NCI-H748 treated with DMSO at 0.1 percent for 48 hours (cell line): ENCODE measurements around the gene KANSL1.

ENCODE experiments used
- DNase-seq: peaks from one replicate; lab custom pipeline; 2025; lab: John Stamatoyannopoulos, UW

The KANSL1 gene

DNA sequence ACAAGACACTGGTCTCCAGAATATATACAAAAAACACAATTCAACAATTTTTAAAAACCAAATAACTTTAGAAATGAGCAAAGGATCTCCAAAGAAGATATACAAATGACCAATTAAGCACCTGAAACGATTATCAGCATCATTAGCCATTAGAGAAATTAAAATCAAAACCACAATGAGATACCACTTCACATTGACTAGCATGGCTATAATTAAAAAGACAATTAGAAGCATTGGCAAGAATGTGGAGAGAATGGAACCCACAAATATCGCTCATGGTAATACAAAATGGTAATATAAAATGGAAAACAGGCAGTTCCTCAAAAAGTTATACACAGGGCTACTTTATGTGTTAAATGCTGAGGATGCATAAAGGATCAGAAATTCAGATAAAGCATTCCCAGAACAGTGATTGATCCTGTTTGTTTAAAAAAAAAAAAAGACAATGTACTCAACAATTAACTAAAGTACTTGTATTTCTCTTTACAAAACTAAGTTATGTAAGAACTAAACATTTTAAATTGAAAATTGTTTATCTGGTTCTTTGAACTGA, 52.5 kb downstream of the KANSL1 start:
- DNase-seq = no peak

DNA sequence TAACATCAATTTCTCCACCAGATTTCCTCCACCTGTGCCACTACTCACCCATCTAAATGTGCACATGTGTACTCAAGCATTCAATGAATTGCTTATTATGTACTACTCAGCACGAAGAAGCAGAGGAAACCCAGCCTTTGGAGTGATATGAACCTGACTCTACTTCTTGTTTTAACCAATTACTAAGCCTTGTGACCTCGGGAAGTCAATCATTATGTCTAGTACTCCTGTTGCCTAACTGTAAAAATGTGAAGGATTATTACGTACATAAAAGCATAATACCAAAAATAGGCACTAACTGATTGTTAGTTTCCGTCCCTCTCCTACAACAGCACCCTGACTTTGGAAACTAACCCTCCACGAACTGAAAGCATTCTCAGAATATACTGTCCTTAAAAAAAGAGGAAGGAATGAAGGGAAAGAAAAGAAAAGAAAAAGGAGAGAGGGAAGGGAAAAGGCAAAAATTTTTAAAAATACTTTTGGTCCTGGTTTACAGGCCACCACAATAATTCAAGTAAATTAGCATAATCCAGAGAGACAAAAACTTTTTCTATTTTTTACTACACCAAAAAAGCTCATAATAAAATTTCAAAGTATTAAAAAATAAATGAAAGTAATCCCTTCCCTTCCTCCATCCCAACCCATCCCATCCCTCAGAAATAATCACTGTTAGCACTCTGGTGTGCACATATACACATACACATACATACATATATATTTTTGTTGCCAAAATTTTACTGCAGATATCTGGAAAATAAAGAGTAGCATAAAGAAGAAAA, 53.6 kb downstream of the KANSL1 start:
- no peak for DNase-seq

DNA sequence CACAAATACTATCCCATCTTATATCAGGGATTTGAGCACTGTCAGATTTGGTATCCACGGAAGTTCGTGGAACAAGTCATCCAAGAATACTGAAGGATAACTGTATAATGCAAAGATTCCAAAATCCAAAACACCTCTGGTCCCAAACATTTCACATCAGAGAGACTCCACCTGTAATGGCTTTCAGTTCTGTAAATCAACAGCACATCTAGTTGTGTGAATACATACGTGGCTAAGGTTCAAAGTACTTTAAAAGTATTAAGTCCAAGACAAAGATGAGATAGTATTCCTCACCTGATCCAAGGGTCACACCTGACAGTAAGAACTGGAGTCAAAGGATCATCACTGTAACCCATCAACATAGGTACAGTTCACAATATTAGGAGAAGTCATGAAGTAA, 54.8 kb downstream of the KANSL1 start:
- DNase-seq = no peak

DNA sequence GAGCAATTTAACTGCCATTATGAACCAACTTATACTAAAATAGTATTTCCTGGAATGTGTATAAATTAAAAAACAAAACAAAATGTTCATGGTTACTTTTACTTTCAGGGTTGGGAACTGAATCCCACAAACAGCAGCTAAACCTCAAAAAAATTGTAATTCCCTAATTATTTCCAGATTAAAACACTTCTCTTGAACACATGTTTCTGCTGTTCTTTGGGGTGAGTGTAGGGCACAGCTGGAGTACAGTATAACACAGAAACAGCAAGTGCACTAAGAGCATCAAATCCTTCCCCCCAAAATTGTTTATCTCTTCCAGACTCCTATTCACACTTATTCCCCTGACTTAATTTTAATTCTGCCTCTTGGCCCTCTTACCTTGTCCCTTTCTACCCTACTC, 56.4 kb downstream of the KANSL1 start:
- DNase-seq = no peak

DNA sequence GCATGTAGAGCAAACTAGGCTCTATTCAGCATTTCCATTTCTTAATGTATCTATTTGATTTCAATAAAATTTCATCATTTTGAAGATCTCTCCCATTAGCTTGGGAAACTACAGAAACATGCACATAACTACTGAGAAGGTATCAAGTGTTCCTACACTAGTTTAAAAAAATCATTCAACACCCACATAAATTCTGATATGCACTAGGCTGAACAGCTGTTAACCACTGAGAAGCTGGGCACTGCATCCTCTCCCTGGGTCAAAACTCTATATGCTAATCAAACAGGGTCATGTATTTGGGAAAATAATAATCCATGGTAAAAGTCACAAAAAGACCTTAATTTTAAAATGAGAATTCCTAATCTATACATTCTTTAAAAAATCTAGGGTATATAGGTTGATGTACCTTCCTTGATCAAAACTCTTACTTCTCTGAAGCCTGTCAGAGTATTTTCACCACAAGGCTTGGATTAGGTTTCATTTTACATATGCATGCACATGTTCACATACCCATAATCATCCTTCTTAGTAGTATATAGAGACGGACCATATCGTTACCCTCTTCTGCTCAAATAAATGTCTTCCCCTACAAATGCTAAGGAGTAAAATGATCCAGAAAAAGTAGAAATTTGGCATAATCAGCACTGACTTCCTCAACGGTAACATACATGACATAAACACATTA, 57.2 kb downstream of the KANSL1 start:
- no peak for DNase-seq

DNA sequence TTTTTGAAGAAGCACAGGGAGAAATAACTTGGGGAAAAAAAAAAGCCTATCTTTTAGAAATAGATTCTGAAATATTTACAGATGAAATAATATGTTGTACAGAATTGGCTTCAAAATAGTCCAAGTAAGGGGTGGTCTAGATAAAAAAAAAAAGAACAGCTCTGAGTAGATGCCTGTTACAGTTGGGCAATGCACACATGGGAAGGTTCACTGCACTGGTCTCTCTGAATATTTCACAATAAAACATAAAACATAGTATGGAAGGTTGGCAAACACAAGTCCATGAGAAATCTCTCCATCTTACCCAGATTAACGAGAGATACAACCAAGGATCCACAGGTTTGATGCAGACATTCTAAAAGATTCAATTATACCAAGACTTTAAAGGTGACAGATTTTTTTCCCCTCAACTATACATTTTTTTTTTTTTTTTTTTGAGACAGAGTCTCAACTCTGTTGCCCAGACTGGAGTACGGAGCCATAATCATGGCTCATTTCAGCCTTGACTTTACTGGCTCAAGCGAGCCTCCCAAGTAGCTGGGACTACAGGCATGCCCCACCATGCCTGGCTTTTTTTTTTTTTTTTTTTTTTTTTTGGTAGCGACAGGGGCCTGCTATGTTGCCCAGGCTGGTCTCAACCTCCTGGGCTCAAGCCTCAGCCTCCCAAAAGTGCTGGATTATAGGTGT, 58.0 kb downstream of the KANSL1 start:
- no peak for DNase-seq

DNA sequence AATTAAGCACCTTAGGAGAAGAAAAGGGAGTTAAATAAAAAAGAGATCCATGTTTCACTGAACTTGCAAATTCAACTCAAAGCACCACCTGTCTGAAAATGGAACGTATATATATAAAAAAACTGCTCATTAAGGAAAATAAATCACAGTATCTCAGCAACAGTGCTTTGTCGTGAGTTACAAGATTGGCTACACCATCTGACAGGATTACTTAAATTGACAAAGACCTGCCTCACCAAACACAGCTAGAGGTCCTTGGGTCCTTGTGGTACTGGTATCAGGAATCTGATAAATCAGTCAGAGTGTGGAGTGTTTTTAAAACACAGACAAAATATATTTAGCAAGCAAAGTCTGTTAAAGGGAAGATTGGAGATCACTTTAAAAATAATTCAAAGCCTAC, 63.9 kb downstream of the KANSL1 start:
- DNase-seq = no peak

DNA sequence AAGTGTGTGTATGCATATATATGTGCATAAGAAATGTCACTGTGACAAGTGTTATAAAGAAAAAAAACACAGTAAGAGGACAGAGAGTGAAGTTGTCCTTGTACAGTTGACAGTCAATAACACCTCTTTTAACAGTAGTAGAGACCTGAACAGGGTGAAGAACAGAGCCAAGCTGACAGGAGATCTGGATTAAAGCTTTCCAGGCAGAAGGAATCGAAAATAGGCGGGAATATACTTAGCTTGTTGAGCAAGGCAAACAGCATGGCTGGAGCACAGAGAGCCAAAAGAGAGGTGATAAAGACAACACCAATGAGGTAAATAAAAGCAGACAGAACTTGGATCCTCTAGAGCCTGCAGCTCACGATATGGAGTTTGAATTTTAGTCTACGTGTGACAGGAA, 64.8 kb downstream of the KANSL1 start:
- DNase-seq = no peak

DNA sequence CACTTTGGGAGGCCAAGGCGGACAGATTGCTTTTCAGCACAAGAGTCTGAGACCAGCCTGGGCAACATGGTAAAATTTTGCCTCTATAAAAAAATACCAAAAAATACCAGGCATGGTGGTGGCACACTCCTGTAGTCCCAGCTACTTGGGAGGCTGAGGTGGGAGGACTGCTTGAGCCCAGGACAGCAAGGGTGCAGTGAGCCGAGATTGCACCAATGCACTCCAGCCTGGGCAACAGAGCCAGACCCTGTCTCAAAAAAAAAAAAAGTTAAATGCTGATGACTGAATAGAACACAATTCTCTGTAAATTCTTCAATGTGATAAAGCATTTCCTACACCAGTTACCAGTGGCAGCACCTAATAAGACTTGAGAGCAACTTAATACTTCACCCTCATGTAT, 65.7 kb downstream of the KANSL1 start:
- no peak for DNase-seq

DNA sequence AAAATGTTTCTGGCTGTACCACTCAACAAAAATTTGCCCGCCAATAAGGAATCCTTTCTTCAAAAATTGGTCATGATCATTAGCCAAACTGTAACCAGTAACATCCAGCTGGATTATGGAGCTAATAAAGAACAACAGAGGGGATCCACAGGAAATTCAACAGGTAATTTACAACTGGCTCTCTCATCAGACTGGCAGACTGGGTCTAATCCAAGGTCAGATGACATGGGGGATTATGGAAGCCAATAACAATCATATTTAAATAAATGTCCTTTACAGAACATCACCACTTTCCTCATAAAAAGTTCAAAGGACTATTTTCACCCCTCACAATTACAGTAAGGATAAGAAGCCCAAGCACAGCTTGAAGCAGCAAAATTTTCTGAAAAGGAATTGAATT, 66.4 kb downstream of the KANSL1 start:
- no peak for DNase-seq

DNA sequence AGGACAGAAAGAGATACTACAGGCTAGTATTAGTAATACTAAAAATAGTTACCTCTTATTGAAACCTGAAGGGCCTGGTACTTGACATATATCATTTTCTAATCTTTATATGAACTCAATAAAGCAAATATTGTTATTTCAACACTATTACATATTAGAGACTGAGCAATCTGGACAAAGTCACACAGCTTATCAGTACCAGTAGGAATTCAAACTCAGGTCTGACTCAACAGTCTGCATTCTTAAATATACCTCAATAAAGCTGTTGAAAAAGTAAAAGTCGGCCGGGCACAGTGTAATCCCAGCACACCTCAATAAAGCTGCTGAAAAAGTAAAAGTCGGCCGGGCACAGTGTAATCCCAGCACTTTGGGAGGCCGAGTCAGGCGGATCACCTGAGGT, 67.4 kb downstream of the KANSL1 start:
- no peak for DNase-seq

DNA sequence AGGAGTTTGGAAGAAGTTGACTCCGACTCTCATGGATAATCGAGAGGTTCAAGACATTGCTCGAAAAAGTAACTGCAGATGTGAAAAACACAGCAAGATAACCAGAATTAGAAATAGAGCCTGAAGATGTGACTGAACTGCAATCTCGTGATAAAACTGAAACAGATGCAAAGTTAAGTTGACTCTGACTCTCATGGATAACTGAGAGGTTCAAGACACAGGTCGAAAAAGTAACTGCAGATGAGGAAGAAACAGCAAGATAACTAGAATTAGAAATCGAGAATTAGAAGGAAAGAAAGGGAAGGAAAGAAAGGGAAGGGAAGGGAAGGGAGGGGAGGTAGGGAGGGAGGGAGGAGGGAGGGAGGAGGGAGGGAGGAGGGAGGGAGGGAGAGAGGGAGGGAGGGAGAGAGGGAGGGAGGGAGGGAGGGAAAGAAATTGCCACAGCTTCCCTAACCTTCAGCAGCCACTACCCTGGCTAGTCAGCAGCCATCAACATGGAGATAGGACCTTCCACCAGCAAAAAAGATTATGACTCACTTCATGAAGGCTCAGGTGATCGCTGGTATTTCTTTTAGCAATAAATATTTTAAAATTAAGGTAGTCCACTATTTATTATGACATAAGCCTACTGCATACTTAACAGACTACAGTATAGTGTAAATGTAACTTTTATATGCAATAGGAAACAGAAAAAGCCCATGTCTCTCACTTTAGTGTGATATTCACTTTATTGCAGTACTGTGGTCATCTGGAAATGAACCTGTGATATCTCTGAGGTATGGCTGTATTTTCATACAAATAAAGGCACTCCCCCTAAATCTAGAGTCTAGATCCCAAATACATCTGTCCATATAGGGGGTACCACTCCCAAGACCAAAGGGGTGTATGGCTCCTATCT, 68.3 kb downstream of the KANSL1 start:
- DNase-seq = no peak

DNA sequence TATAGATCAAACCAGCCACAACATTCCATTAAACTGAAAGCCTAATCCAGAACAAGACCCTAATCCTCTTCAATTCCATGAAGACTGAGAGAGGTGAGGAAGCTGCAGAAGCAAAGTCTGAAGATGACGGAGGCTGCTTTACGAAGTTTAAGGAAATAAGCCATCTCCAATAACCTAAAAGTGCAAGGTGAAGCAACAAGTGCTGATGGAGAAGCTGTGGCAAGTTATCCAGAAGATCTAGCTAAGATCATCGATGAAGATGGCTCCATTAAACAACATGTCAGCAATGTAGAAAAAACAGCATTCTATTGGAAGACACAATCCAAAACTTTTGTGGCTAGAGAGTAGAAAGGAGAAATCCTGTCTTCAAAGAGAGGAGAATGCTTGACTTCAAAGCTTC, 69.6 kb downstream of the KANSL1 start:
- DNase-seq = no peak

DNA sequence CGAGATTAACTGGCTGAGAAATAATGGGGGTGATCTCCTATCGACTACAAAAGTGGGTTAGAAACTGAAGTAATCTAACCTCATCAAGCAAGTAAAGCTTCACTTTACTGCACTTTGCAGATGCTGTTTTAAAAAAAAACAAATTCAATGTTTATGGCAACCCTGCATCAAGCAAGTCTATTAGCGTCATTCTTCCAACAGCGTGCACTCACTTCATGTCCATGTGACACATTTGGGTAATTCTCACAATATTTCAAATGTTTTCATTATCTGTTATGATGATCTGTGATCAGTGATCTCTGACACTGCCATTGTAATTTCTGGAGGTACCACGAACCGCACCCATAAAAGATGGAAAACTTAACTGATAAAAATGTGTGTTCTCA, 70.8 kb downstream of the KANSL1 start:
- DNase-seq = no peak

DNA sequence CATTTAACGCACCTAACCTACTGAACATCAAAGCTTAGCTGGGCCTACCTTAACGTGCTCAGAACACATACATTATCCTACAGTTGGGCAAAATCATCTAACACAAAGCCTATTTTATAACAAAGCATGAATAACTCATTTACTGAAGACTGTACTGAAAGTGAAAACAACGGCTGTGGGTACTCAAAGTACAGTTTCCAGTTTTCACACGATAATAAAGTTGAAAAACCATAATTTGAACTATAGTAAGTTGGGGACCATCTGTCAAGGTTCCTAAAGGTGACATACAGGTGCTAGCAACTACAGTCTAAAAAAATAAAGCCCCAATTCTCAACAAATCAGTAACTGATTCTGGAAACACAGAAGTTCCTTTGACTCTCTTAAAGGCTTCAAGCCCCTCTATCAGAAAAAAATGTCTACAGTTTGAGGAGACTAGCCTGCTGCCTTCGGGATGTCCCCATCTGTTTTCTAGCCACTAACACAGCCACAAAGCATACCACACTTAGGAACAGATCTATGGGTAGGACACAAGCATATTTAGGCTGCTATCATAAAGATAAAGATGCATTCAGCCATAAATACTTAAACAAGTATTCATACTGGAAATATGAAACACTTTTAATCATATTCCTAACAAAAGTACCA, 71.3 kb downstream of the KANSL1 start:
- DNase-seq = no peak

DNA sequence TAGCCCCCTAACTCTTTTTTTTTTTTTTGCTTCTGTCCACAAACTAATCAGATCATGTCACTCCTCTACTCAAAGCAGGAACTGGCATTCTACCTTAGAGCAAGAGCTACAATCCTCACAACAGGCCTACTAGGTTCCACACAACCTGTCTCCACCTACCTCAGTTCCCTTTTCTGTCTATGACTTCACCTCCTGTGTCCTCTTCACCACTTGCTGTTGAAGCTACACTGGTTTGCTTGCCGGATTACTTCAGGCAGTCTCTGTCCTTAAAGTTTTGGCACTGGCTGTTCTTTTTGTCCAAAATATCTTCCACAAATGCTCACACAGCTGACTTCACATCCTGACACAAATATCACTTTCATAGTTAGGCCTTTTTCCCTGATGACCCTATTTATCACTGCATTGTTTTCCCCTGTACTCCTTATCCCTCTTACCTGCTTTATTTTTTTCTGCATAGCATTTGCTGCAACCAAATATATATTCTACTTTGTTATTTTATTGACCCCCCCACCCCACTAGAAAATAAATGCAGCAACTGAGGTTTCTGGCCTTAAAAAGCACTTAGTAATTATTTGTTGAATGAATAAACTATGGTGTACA, 72.0 kb downstream of the KANSL1 start:
- DNase-seq = no peak

DNA sequence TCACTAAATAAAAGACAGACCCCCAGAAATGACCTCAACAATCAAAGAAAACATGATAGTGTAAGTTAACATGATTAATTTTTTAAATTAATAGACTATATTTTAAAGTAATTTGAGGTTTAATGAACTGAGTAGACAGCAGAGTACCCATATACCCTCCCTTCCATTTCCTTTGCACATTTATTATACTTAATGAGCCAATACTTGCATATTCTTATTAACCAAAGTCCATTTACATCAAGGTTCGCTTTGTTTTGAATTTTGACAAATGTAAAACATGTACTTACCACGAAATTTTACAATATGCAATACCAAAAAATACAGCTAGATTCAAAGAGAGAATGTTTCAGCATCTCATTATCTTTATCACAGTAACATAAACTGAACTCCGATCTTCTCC, 72.7 kb downstream of the KANSL1 start:
- no peak for DNase-seq

DNA sequence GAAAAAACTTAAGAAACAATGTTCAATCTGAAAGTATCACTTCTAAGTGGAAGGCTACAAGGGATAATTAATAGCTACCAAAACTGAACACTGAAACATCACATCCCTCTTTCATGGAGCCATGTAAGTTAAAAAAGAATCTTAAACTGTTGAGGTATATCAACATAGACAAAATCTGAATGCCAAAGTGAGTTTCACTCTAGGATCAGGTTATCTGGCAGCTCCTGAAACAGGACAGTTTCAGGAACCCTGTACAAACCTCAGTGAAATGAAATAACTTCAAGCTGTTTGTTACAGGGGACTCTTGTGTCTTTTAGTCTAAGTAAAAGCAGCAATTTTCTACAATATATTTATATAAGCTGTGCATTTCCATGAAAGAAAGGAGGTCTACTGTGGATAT, 73.2 kb downstream of the KANSL1 start:
- no peak for DNase-seq

DNA sequence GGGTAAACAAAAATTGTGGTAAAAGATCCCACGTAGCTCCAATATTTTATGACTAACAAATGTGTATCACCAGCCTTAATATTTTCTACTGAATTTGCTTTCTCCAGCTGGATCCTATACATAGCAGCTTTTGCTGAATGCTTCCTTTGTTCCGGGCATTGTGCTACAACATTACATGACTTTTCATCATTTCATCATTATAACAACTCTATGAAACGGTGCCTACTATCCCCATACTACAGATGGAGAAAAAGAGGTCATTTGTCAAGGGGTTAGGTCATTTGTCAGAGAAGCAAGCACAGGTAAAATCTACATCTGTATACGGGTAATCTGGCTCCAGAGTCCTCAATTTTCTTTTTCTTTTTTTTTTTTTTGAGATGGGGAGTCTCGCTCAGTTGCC, 74.3 kb downstream of the KANSL1 start:
- no peak for DNase-seq

DNA sequence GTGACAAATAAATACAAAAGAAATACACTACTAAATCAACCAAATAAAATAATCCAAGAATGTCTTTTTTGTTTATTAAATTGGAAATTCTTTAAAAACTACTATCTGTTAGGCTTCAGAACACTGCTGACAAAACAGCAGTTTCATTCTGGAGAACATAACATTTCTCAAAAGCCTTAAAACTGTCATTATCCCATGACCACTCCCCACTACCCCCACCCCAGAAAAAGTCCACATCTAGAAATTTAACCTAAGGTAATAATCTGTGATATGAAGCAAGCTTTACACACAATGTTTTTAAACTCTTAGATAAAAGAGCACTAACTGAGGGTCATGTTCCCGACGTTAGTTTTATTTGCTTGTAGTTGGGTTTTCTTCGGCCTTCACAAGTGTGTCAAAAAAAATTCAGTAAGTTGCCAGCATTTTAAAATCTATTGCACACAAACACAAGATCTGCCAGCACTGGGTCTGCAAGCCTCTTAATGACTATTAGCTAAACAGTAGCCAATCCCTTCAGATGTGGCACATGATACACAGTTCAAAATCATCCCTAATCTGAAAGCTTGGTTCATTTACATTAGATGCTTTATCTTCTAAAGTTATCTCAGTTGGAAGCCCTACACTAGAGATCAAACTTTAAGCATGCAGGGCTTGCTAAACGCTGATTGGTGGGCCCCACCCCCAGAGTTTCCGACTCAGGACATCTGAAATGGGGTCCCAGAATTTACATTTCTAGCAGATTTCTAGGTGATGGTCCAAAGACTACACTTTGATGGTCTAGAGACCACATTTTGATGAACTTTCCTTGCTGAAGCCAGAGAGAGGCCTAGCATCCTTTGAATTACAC, 75.2 kb downstream of the KANSL1 start:
- DNase-seq = no peak
